ENCODE measurements around the gene AKAP14. TPM values are rescaled to one million over a fixed set of nuclear protein-coding genes. Genes with fewer than 3 reads are reported as not detected.
"Not testable (repeated sequence)": the region's sequence is repeated elsewhere in the genome, so short reads cannot be mapped to it uniquely, and the experiment has no call there.

The AKAP14 gene
- total and polyA plus RNA-seq, 8 donors = not detected

GRCh38 chrX:119945481-119945880 is 49.8 kb downstream of the AKAP14 start:
- Histone ChIP-seq H3K27me3 (no peaks in the 10 kb centered on the region), H3K4me3 (no peak overlapping the region), H3K27ac (no peak overlapping the region), H3K36me3 (no peaks in the 10 kb centered on the region), H3K9me3 (no peaks in the 10 kb centered on the region), H3K4me1 (peaks cover 5 to 24% (median 17%) of the 10 kb centered on the region in 4 donors)
- no peak for TF ChIP-seq POLR2AphosphoS5 (IDR thresholded peaks at IDR 0.05)
- TF ChIP-seq EP300 (IDR thresholded peaks at IDR 0.05) = no peak
- no peak for TF ChIP-seq CTCF (IDR thresholded peaks at IDR 0.05)
- no peak for TF ChIP-seq POLR2A (IDR thresholded peaks at IDR 0.05)
- no peak for DNase-seq
- intact Hi-C loops (cut with DNase I; ENCODE audit: low total_unique reads) = no loop called here
- WGBS, 5 donors = 63 to 74% (median 74%) methylated on average over 5 to 6 of the region's 6 CpGs

GRCh38 chrX:119948381-119948780 is 52.7 kb downstream of the AKAP14 start:
- no peaks in the 10 kb centered on the region for H3K36me3 ChIP-seq
- peaks cover 0 to 6% (median 2%) of the 10 kb centered on the region in 4 donors for H3K4me1 ChIP-seq
- intact Hi-C loops (cut with DNase I; ENCODE audit: low total_unique reads) = no loop called here
- WGBS, 5 donors = 74 to 85% (median 78%) methylated on average over 5 of the region's 5 CpGs
- no peak overlapping the region for H3K27ac ChIP-seq
- no peak overlapping the region for H3K4me3 ChIP-seq
- no peaks in the 10 kb centered on the region for H3K27me3 ChIP-seq
- no peak for DNase-seq
- TF ChIP-seq POLR2A (IDR thresholded peaks at IDR 0.05) (no peak), EP300 (IDR thresholded peaks at IDR 0.05) (no peak), CTCF (IDR thresholded peaks at IDR 0.05) (no peak), POLR2AphosphoS5 (IDR thresholded peaks at IDR 0.05) (no peak)
- no peaks in the 10 kb centered on the region for H3K9me3 ChIP-seq

- H3K36me3 ChIP-seq = no peaks in the 10 kb centered on the region
- TF ChIP-seq POLR2A (IDR thresholded peaks at IDR 0.05) (no peak), CTCF (IDR thresholded peaks at IDR 0.05) (no peak), EP300 (IDR thresholded peaks at IDR 0.05) (no peak), POLR2AphosphoS5 (IDR thresholded peaks at IDR 0.05) (no peak)
- no peaks in the 10 kb centered on the region for H3K4me1 ChIP-seq
- H3K4me3 ChIP-seq = no peak overlapping the region
- peaks cover 0 to 3% (median 0%) of the 10 kb centered on the region in 3 donors for H3K27me3 ChIP-seq
- H3K27ac ChIP-seq = no peak overlapping the region
- DNase-seq = no peak
- intact Hi-C loops (cut with DNase I; ENCODE audit: low total_unique reads) = no loop called here
- 67 to 79% (median 73%) methylated on average over 3 of the region's 3 CpGs for WGBS, 5 donors
- H3K9me3 ChIP-seq = no peaks in the 10 kb centered on the region
Observed at GRCh38 chrX:119954374-119954773, 58.7 kb downstream of the AKAP14 start.

DNA sequence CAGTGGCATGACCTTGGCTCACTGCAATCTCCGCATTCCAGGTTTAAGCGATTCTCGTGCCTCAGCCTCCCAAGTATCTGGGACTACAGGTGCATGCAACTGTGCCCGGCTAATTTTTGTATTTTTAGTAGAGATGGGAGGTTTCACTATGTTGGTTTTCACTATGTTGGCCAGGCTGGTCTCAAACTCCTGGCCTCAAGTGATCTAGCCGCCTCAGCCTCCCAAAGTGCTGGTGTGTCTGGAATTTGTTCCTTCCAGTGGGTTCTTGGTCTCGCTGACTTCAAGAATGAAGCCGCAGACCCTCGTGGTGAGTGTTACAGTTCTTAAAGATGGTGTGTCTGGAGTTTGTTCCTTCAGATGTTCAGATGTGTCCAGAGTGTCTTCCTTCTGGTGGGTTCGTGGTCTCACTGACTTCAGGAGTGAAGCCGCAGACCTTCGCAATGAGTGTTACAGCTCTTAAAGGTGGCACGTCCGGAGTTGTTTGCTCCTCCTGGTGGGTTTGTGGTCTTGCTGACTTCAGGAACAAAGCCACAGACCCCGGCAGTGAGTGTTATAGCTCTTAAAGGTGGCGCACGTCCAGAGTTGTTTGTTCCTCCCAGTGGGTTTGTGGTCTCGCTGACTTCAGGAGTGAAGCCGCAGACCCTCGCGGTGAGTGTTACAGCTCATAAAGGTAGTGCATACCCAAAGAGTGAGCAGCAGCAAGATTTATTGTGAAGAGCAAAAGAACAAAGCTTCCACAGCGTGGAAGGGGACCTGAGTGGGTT is 60.3 kb downstream of the AKAP14 start:
- 63 to 91% (median 80%) methylated on average over 20 to 21 of the region's 21 CpGs for WGBS, 5 donors
- intact Hi-C loops (cut with DNase I; ENCODE audit: low total_unique reads); H3K4me3 ChIP-seq; H3K27me3 ChIP-seq; H3K27ac ChIP-seq; H3K36me3 ChIP-seq; H3K4me1 ChIP-seq; H3K9me3 ChIP-seq: not testable (repeated sequence)
- DNase-seq = peak in 1 of 2 donors; percentile 8

DNA sequence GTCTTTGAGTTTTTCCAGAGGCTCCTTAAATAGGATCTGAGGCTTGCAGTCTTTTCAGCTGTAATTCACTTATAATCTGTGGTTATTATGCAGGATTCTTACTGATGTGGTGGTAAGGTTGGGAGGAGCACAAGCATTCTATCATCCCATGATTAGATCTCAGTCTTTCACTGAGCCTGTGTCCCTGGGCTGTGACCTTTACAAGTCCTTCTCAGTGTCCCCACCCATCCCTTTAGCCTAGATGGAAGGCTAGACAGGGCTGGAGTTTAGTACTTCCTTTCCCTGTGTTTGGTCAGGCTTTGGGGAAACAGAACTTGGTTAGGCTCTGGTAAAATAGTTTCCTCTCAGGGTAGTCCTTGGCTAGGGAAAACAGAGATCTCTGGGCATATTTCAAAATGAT is 64.9 kb downstream of the AKAP14 start:
- Histone ChIP-seq H3K4me3 (no peak overlapping the region), H3K27me3 (no peaks in the 10 kb centered on the region), H3K27ac (no peak overlapping the region), H3K4me1 (no peaks in the 10 kb centered on the region), H3K36me3 (no peaks in the 10 kb centered on the region), H3K9me3 (no peaks in the 10 kb centered on the region)
- intact Hi-C loops (cut with DNase I; ENCODE audit: low total_unique reads) = no loop called here
- DNase-seq = no peak
- TF ChIP-seq POLR2A (IDR thresholded peaks at IDR 0.05) = no peak
- no peak for TF ChIP-seq EP300 (IDR thresholded peaks at IDR 0.05)
- TF ChIP-seq POLR2AphosphoS5 (IDR thresholded peaks at IDR 0.05) = no peak

- H3K27me3 ChIP-seq; intact Hi-C loops (cut with DNase I; ENCODE audit: low total_unique reads); H3K4me1 ChIP-seq; DNase-seq; H3K27ac ChIP-seq; H3K36me3 ChIP-seq; H3K9me3 ChIP-seq; H3K4me3 ChIP-seq: not testable (repeated sequence)
- WGBS, 5 donors = 67 to 86% (median 71%) methylated on average over 1 of the region's 1 CpG; no CpG with 5 or more reads in 2 of the 5 donors
Observed at GRCh38 chrX:119966837-119967236, 71.1 kb downstream of the AKAP14 start.

All from stomach (tissue), 9 donors.